ENCODE data around the gene CDHR3. TPM values are rescaled to one million over a fixed set of nuclear protein-coding genes. Genes with fewer than 3 reads are reported as not detected.

The CDHR3 gene
- polyA plus RNA-seq, 2 donors = 0.66 to 0.88 TPM

DNA sequence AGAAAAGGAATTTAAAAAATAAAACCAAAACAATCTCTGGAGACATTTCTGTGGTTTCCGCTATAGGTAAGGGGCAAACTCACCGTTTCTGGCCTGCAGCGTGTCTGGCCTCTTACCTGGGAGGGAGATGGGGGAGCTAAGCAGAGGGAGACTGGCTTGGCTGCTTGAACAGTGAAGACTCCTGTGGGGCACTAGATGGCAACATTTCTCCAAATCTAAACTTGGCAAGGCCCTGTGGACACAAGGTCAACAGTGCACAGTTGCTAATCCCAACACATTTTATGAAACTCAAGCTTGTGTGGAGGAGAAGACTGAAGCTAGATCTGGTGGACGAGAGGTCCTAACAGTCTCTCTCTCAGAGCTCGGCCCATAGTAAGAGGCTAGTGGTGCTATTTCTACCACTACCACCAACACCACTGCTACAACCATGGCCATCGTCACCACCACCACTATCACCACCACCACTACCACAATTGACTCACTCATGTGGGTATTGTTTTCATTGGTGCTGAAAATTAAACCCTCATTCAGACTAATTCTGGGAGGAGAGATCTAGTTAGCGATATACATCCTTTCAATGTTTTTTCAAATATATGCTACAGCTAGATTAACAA, 28.4 kb upstream of the CDHR3 start:
- Histone ChIP-seq H3K36me3 (ENCODE audit: control insufficient read depth in 2 of 2, insufficient read depth in 2 of 2, low read length in 1 of 2) (no peaks in the 10 kb centered on the region), H3K4me1 (ENCODE audit: control insufficient read depth in 2 of 2, insufficient read depth in 2 of 2, low read length in 1 of 2) (peaks cover 0 to 4% of the 10 kb centered on the region in 2 donors), H3K27me3 (ENCODE audit: control insufficient read depth in 1 of 2, insufficient read depth in 2 of 2, low read length in 2 of 2) (no peaks in the 10 kb centered on the region), H3K9me3 (ENCODE audit: control insufficient read depth in 2 of 2, insufficient read depth in 1 of 2, low read depth in 1 of 2, low read length in 1 of 2) (no peaks in the 10 kb centered on the region), H3K27ac (ENCODE audit: low read depth in 2 of 2, low read length in 1 of 2) (peak overlapping the region in 1 of 2 donors; percentile 43), H3K4me3 (ENCODE audit: low read depth in 1 of 2, low read length in 2 of 2) (no peak overlapping the region)
- 74 to 90% methylated on average over 7 of the region's 7 CpGs for WGBS, 2 donors

- H3K27ac ChIP-seq (ENCODE audit: low read depth in 2 of 2, low read length in 1 of 2) = peak overlapping the region in 1 of 2 donors; percentile 52
- H3K27me3 ChIP-seq (ENCODE audit: control insufficient read depth in 1 of 2, insufficient read depth in 2 of 2, low read length in 2 of 2) = no peaks in the 10 kb centered on the region
- H3K4me3 ChIP-seq (ENCODE audit: low read depth in 1 of 2, low read length in 2 of 2) = no peak overlapping the region
- H3K36me3 ChIP-seq (ENCODE audit: control insufficient read depth in 2 of 2, insufficient read depth in 2 of 2, low read length in 1 of 2) = no peaks in the 10 kb centered on the region
- peaks cover 0 to 4% of the 10 kb centered on the region in 2 donors for H3K4me1 ChIP-seq (ENCODE audit: control insufficient read depth in 2 of 2, insufficient read depth in 2 of 2, low read length in 1 of 2)
- no peaks in the 10 kb centered on the region for H3K9me3 ChIP-seq (ENCODE audit: control insufficient read depth in 2 of 2, insufficient read depth in 1 of 2, low read depth in 1 of 2, low read length in 1 of 2)
- WGBS, 2 donors = 65 to 70% methylated on average over 5 of the region's 5 CpGs
These were observed 27.8 kb upstream of the CDHR3 start for GRCh38 chr7:105935250-105935649.

DNA sequence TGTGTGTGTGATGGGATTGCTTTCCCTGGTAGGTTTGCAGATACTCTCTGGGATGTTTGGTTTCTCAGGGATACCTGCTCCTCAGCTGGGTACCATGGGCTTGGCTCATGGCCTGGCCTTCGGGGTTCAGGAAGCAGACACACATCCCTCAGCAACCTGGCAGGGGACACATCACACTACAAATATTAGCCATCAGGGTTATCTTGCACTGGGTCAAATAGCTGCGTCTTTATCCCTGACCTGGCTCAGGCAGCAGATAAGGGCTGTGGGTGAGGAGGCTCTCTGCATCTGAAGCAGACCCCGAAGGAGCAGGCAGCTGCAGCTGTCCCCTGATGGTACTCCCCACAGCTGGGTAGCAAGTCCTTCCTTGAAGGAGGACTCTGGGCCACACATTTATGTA, 25.7 kb upstream of the CDHR3 start:
- H3K27me3 ChIP-seq (ENCODE audit: control insufficient read depth in 1 of 2, insufficient read depth in 2 of 2, low read length in 2 of 2) = no peaks in the 10 kb centered on the region
- H3K27ac ChIP-seq (ENCODE audit: low read depth in 2 of 2, low read length in 1 of 2) = no peak overlapping the region
- WGBS, 2 donors = 62 to 67% methylated on average over 3 of the region's 3 CpGs
- peaks cover 0 to 4% of the 10 kb centered on the region in 2 donors for H3K4me1 ChIP-seq (ENCODE audit: control insufficient read depth in 2 of 2, insufficient read depth in 2 of 2, low read length in 1 of 2)
- H3K36me3 ChIP-seq (ENCODE audit: control insufficient read depth in 2 of 2, insufficient read depth in 2 of 2, low read length in 1 of 2) = no peaks in the 10 kb centered on the region
- no peak overlapping the region for H3K4me3 ChIP-seq (ENCODE audit: low read depth in 1 of 2, low read length in 2 of 2)
- H3K9me3 ChIP-seq (ENCODE audit: control insufficient read depth in 2 of 2, insufficient read depth in 1 of 2, low read depth in 1 of 2, low read length in 1 of 2) = no peaks in the 10 kb centered on the region

DNA sequence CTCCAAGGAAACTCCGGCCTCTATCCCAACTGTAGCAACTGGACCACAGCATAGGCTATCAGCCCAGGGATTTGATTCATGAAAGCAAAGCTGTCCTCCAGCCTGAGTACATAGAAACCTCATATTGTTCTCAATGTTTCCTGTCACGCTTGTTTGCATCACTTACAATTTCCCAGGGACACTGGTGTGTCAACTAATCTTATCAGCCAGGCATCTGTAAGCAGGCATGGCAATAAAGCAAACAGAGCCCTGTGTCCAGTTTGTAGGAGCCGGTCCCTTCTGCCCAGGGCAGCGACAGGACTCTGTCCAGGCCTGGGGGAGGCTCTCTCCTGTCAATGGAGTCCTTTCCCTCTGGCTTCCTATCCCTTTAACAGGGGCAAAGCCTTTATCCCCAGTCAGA, 23.0 kb upstream of the CDHR3 start:
- no peak overlapping the region for H3K4me3 ChIP-seq (ENCODE audit: low read depth in 1 of 2, low read length in 2 of 2)
- H3K9me3 ChIP-seq (ENCODE audit: control insufficient read depth in 2 of 2, insufficient read depth in 1 of 2, low read depth in 1 of 2, low read length in 1 of 2) = no peaks in the 10 kb centered on the region
- WGBS, 2 donors = 73 to 75% methylated on average over 4 of the region's 4 CpGs
- H3K27ac ChIP-seq (ENCODE audit: low read depth in 2 of 2, low read length in 1 of 2) = no peak overlapping the region
- no peaks in the 10 kb centered on the region for H3K27me3 ChIP-seq (ENCODE audit: control insufficient read depth in 1 of 2, insufficient read depth in 2 of 2, low read length in 2 of 2)
- peaks cover 0 to 2% of the 10 kb centered on the region in 2 donors for H3K4me1 ChIP-seq (ENCODE audit: control insufficient read depth in 2 of 2, insufficient read depth in 2 of 2, low read length in 1 of 2)
- no peaks in the 10 kb centered on the region for H3K36me3 ChIP-seq (ENCODE audit: control insufficient read depth in 2 of 2, insufficient read depth in 2 of 2, low read length in 1 of 2)

- no peaks in the 10 kb centered on the region for H3K9me3 ChIP-seq (ENCODE audit: control insufficient read depth in 2 of 2, insufficient read depth in 1 of 2, low read depth in 1 of 2, low read length in 1 of 2)
- H3K27me3 ChIP-seq (ENCODE audit: control insufficient read depth in 1 of 2, insufficient read depth in 2 of 2, low read length in 2 of 2) = no peaks in the 10 kb centered on the region
- H3K4me3 ChIP-seq (ENCODE audit: low read depth in 1 of 2, low read length in 2 of 2) = no peak overlapping the region
- H3K4me1 ChIP-seq (ENCODE audit: control insufficient read depth in 2 of 2, insufficient read depth in 2 of 2, low read length in 1 of 2) = peaks cover 0 to 2% of the 10 kb centered on the region in 2 donors
- H3K27ac ChIP-seq (ENCODE audit: low read depth in 2 of 2, low read length in 1 of 2) = no peak overlapping the region
- H3K36me3 ChIP-seq (ENCODE audit: control insufficient read depth in 2 of 2, insufficient read depth in 2 of 2, low read length in 1 of 2) = no peaks in the 10 kb centered on the region
These were observed 21.5 kb upstream of the CDHR3 start for GRCh38 chr7:105941596-105941995.

DNA sequence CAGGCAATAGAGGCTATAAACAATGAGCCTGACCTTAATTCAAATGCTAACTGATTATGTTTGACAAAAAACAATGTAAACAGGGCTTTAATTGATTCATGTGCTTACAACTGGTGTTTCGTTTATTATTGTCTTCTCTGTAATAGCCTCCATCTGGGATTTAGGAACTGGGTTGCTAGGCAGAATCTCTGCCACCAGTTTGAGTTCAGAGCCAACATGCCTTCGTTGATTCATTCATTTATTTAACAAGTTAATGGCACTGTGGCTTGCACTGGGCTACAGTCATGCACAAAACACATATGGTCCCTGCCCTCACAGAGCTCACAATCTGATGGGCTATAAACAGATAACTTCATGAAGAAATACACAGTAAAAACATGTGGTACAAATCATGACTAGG, 19.6 kb upstream of the CDHR3 start:
- Histone ChIP-seq H3K4me1 (ENCODE audit: control insufficient read depth in 2 of 2, insufficient read depth in 2 of 2, low read length in 1 of 2) (peaks cover 0 to 2% of the 10 kb centered on the region in 2 donors), H3K27ac (ENCODE audit: low read depth in 2 of 2, low read length in 1 of 2) (no peak overlapping the region), H3K4me3 (ENCODE audit: low read depth in 1 of 2, low read length in 2 of 2) (no peak overlapping the region), H3K9me3 (ENCODE audit: control insufficient read depth in 2 of 2, insufficient read depth in 1 of 2, low read depth in 1 of 2, low read length in 1 of 2) (no peaks in the 10 kb centered on the region), H3K27me3 (ENCODE audit: control insufficient read depth in 1 of 2, insufficient read depth in 2 of 2, low read length in 2 of 2) (no peaks in the 10 kb centered on the region), H3K36me3 (ENCODE audit: control insufficient read depth in 2 of 2, insufficient read depth in 2 of 2, low read length in 1 of 2) (no peaks in the 10 kb centered on the region)
- 75% methylated on average over 2 of the region's 2 CpGs for WGBS, 2 donors

- 89 to 94% methylated on average over 9 of the region's 9 CpGs for WGBS, 2 donors
- no peaks in the 10 kb centered on the region for H3K27me3 ChIP-seq (ENCODE audit: control insufficient read depth in 1 of 2, insufficient read depth in 2 of 2, low read length in 2 of 2)
- H3K9me3 ChIP-seq (ENCODE audit: control insufficient read depth in 2 of 2, insufficient read depth in 1 of 2, low read depth in 1 of 2, low read length in 1 of 2) = no peaks in the 10 kb centered on the region
- no peaks in the 10 kb centered on the region for H3K36me3 ChIP-seq (ENCODE audit: control insufficient read depth in 2 of 2, insufficient read depth in 2 of 2, low read length in 1 of 2)
- peaks cover 0 to 2% of the 10 kb centered on the region in 2 donors for H3K4me1 ChIP-seq (ENCODE audit: control insufficient read depth in 2 of 2, insufficient read depth in 2 of 2, low read length in 1 of 2)
- H3K27ac ChIP-seq (ENCODE audit: low read depth in 2 of 2, low read length in 1 of 2) = no peak overlapping the region
- H3K4me3 ChIP-seq (ENCODE audit: low read depth in 1 of 2, low read length in 2 of 2) = no peak overlapping the region
These were observed 17.2 kb upstream of the CDHR3 start for GRCh38 chr7:105945848-105946247.

GRCh38 chr7:105951597-105951996, 11.5 kb upstream of the CDHR3 start:
- Histone ChIP-seq H3K9me3 (ENCODE audit: control insufficient read depth in 2 of 2, insufficient read depth in 1 of 2, low read depth in 1 of 2, low read length in 1 of 2) (peaks cover 3% of the 10 kb centered on the region in 2 donors), H3K4me1 (ENCODE audit: control insufficient read depth in 2 of 2, insufficient read depth in 2 of 2, low read length in 1 of 2) (no peaks in the 10 kb centered on the region), H3K36me3 (ENCODE audit: control insufficient read depth in 2 of 2, insufficient read depth in 2 of 2, low read length in 1 of 2) (no peaks in the 10 kb centered on the region), H3K27me3 (ENCODE audit: control insufficient read depth in 1 of 2, insufficient read depth in 2 of 2, low read length in 2 of 2) (no peaks in the 10 kb centered on the region), H3K27ac (ENCODE audit: low read depth in 2 of 2, low read length in 1 of 2) (no peak overlapping the region), H3K4me3 (ENCODE audit: low read depth in 1 of 2, low read length in 2 of 2) (no peak overlapping the region)
- 94 to 97% methylated on average over 2 of the region's 2 CpGs for WGBS, 2 donors

- Histone ChIP-seq H3K27ac (ENCODE audit: low read depth in 2 of 2, low read length in 1 of 2) (no peak overlapping the region), H3K36me3 (ENCODE audit: control insufficient read depth in 2 of 2, insufficient read depth in 2 of 2, low read length in 1 of 2) (no peaks in the 10 kb centered on the region), H3K9me3 (ENCODE audit: control insufficient read depth in 2 of 2, insufficient read depth in 1 of 2, low read depth in 1 of 2, low read length in 1 of 2) (peaks cover 3% of the 10 kb centered on the region in 2 donors), H3K4me3 (ENCODE audit: low read depth in 1 of 2, low read length in 2 of 2) (no peak overlapping the region), H3K27me3 (ENCODE audit: control insufficient read depth in 1 of 2, insufficient read depth in 2 of 2, low read length in 2 of 2) (no peaks in the 10 kb centered on the region), H3K4me1 (ENCODE audit: control insufficient read depth in 2 of 2, insufficient read depth in 2 of 2, low read length in 1 of 2) (no peaks in the 10 kb centered on the region)
- 78 to 87% methylated on average over 15 of the region's 15 CpGs for WGBS, 2 donors
These were observed 10.0 kb upstream of the CDHR3 start for GRCh38 chr7:105952917-105953595.

- WGBS, 2 donors = 76 to 77% methylated on average over 3 of the region's 3 CpGs
- no peaks in the 10 kb centered on the region for H3K36me3 ChIP-seq (ENCODE audit: control insufficient read depth in 2 of 2, insufficient read depth in 2 of 2, low read length in 1 of 2)
- H3K27me3 ChIP-seq (ENCODE audit: control insufficient read depth in 1 of 2, insufficient read depth in 2 of 2, low read length in 2 of 2) = no peaks in the 10 kb centered on the region
- no peaks in the 10 kb centered on the region for H3K4me1 ChIP-seq (ENCODE audit: control insufficient read depth in 2 of 2, insufficient read depth in 2 of 2, low read length in 1 of 2)
- peaks cover 3% of the 10 kb centered on the region in 2 donors for H3K9me3 ChIP-seq (ENCODE audit: control insufficient read depth in 2 of 2, insufficient read depth in 1 of 2, low read depth in 1 of 2, low read length in 1 of 2)
- H3K4me3 ChIP-seq (ENCODE audit: low read depth in 1 of 2, low read length in 2 of 2) = no peak overlapping the region
- H3K27ac ChIP-seq (ENCODE audit: low read depth in 2 of 2, low read length in 1 of 2) = no peak overlapping the region
These were observed 8.4 kb upstream of the CDHR3 start for GRCh38 chr7:105954711-105955110.
